PC-3 (cell line): ENCODE results near the gene GALNT15. TPM values are rescaled to one million over a fixed set of nuclear protein-coding genes. Genes with fewer than 3 reads are reported as not detected.

Experiments used
- ATAC-seq: fragments of 200-7000 bp; cut with Tn5 transposase; 2 replicates; pipeline ENCODE4 v1.9.1; 2020; ENCODE audit warnings: mild to moderate bottlenecking, moderate library complexity
- BruUV-seq: library from RNA; stranded (reverse); fragments of 400-500 nt; replicated peaks from 2 replicates; lab custom pipeline; 2021; lab: Mats Ljungman, UMichigan
- CTCF ChIA-PET: fragments of 300-600 bp; sonication (Branson Sonifier 250); formaldehyde crosslinking; loops from one replicate; lab custom pipeline; 2022; ENCODE audit warnings: antibody characterized with exemption; lab: Charles Lee
- POLR2A ChIA-PET: fragments of 300-600 bp; sonication (Branson Sonifier 250); formaldehyde crosslinking; loops from one replicate; lab custom pipeline; 2022; ENCODE audit warnings: antibody characterized with exemption; ENCODE audit not compliant: unreplicated experiment; lab: Charles Lee
- DNase-seq: peaks from one replicate; pipeline ENCODE4 v3.0.0-alpha.2; 2015
- H2AFZ ChIP-seq: fragments of 300-600 bp; sonication (generic); 2 replicates; pipeline ENCODE4 v1.6.0; 2016; ENCODE audit warnings: antibody characterized with exemption, low read length
- H3F3A ChIP-seq: fragments of 300-600 bp; sonication (generic); one replicate; pipeline ENCODE4 v1.6.0; 2017; ENCODE audit warnings: antibody characterized with exemption, low read length, control low read depth, mild to moderate bottlenecking; ENCODE audit not compliant: unreplicated experiment
- H3K27ac ChIP-seq: fragments of 300-600 bp; sonication (generic); 2 replicates; pipeline ENCODE4 v1.5.1; 2016; ENCODE audit warnings: mild to moderate bottlenecking, low read length
- H3K27me3 ChIP-seq: fragments of 300-600 bp; sonication (generic); 2 replicates; pipeline ENCODE4 v1.6.1; 2016; ENCODE audit warnings: low read length, mixed read lengths
- H3K36me3 ChIP-seq: fragments of 300-600 bp; sonication (generic); 2 replicates; pipeline ENCODE4 v1.6.1; 2016; ENCODE audit warnings: low read depth, mixed run types, low read length, mixed read lengths
- H3K4me1 ChIP-seq: fragments of 300-600 bp; sonication (generic); 2 replicates; pipeline ENCODE4 v1.5.1; 2016; ENCODE audit warnings: low read length; ENCODE audit not compliant: insufficient read depth
- H3K4me2 ChIP-seq: fragments of 300-600 bp; sonication (generic); 2 replicates; pipeline ENCODE4 v1.6.0; 2016; ENCODE audit warnings: low read length
- H3K4me3 ChIP-seq: fragments of 300-600 bp; sonication (generic); 2 replicates; pipeline ENCODE4 v1.5.1; 2016; ENCODE audit warnings: mild to moderate bottlenecking, low read length, mixed read lengths
- H3K79me2 ChIP-seq: fragments of 300-600 bp; sonication (generic); 2 replicates; pipeline ENCODE4 v1.6.1; 2017; ENCODE audit warnings: low read length, mixed read lengths
- H3K9ac ChIP-seq: fragments of 300-600 bp; sonication (generic); 2 replicates; pipeline ENCODE4 v1.6.0; 2016; ENCODE audit warnings: mild to moderate bottlenecking, low read length
- H3K9me2 ChIP-seq: fragments of 300-600 bp; sonication (generic); replicated peaks from 2 replicates; pipeline ENCODE4 v1.6.1; 2016; ENCODE audit warnings: mixed run types, low read length, mixed read lengths
- H3K9me3 ChIP-seq: fragments of 300-600 bp; sonication (generic); 2 replicates; pipeline ENCODE4 v1.6.1; 2016; ENCODE audit warnings: low read length, mixed read lengths
- H4K20me1 ChIP-seq: fragments of 300-600 bp; sonication (generic); 2 replicates; pipeline ENCODE4 v1.6.1; 2016; ENCODE audit warnings: low read length, mixed read lengths
- EZH2 ChIP-seq: fragments of 300-600 bp; sonication (generic); IDR thresholded peaks from one replicate; pipeline ENCODE4 v1.6.1; 2017; ENCODE audit warnings: antibody characterized with exemption, mild to moderate bottlenecking, low read length; ENCODE audit not compliant: unreplicated experiment
- EZH2phosphoT487 ChIP-seq: fragments of 300-600 bp; sonication (generic); IDR thresholded peaks from 2 replicates; pipeline ENCODE4 v1.6.1; 2018; ENCODE audit warnings: mild to moderate bottlenecking, antibody characterized with exemption, low read length, borderline replicate concordance
- intact Hi-C: fragments of 100-400 bp; cut with micrococcal nuclease; formaldehyde crosslinking; loops from 2 replicates; pipeline ENCODE4 v1.9.0; 2023
- total RNA-seq: library from RNA; depleted of rRNA; stranded (reverse); fragments of >200 nt; gene quantifications from 2 replicates; pipeline ENCODE4 v1.2.3, GENCODE V29; 2014
- TF ChIP-seq, protein P1 (sequence below): fragments of 300-600 bp; sonication (generic); conservative IDR thresholded peaks from 2 replicates; pipeline ENCODE4 v1.5.1; 2017; ENCODE audit warnings: antibody characterized with exemption, low read depth, mild to moderate bottlenecking, low read length

Gene GALNT15
- total RNA-seq, 1 experiment from 2014 or later: not detected

DNA sequence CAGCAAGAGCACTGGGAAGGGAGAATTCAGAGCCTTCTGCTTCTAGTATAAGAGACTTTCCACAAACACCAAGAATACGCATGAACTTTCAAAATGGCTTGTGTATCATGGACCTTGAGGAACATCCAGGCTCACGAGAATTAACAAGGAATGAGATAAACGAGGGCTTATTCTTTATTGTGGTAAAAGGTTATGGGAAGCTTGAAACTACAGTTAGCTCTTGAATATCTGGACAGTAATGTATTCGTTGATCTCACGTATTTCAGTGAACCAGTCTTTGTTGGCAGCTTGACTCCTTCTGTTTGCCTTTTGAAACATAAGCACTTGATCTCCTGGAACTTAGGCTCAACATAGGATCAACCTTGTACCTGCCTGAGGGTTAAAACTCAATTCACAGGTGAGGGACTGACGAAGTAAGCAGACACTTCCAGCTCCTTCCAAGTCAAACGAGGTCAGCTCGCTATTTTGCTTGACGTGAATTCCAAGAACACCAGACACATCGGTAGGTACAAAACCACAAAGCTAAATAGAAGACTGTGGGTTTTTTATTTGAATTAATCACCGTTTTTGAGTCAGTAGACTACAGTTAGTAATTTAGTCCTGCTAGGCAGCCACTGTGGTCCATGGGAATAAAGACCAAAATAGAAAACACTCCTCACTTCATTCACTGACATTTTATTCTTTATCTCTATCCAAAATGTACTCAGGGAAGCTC lies 30.8 kb downstream of the GALNT15 start:
- no peaks in the 10 kb centered on the region for H3K9me2 ChIP-seq
- peak overlapping the region; percentile 94 for H3K27ac ChIP-seq
- no peaks in the 10 kb centered on the region for H3K9me3 ChIP-seq
- no peak overlapping the region for H2AFZ ChIP-seq
- no TSS peak for BruUV-seq
- H4K20me1 ChIP-seq: no peaks in the 10 kb centered on the region
- H3K27me3 ChIP-seq: no peaks in the 10 kb centered on the region
- peak overlapping the region; percentile 58 for H3K4me2 ChIP-seq
- H3K4me1 ChIP-seq: peaks cover 48% of the 10 kb centered on the region
- H3F3A ChIP-seq: no peaks in the 10 kb centered on the region
- CTCF ChIA-PET: no interaction called here
- peak overlapping the region; percentile 61 for H3K9ac ChIP-seq
- peak overlapping the region; percentile 1; the same call in 1 of the 2 replicates for H3K4me3 ChIP-seq
- intact Hi-C loops: loop anchor here (2.0 kb wide), 1 partner anchor 41 kb away; no protein-coding TSS in a partner anchor
- TF ChIP-seq EZH2: no peak
- TF ChIP-seq EZH2phosphoT487: no peak
- TF ChIP-seq, protein P1, sequence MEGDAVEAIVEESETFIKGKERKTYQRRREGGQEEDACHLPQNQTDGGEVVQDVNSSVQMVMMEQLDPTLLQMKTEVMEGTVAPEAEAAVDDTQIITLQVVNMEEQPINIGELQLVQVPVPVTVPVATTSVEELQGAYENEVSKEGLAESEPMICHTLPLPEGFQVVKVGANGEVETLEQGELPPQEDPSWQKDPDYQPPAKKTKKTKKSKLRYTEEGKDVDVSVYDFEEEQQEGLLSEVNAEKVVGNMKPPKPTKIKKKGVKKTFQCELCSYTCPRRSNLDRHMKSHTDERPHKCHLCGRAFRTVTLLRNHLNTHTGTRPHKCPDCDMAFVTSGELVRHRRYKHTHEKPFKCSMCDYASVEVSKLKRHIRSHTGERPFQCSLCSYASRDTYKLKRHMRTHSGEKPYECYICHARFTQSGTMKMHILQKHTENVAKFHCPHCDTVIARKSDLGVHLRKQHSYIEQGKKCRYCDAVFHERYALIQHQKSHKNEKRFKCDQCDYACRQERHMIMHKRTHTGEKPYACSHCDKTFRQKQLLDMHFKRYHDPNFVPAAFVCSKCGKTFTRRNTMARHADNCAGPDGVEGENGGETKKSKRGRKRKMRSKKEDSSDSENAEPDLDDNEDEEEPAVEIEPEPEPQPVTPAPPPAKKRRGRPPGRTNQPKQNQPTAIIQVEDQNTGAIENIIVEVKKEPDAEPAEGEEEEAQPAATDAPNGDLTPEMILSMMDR: no peak
- POLR2A ChIA-PET: interaction anchor here (0.6 kb wide), 2 partner anchors 59 to 63 kb away, joined by 3 read pairs; partner anchors contain the start of gene DPH3
- ATAC-seq (peak; percentile 80), DNase-seq (peak; percentile 97)
- H3K79me2 ChIP-seq: no peaks in the 10 kb centered on the region
- H3K36me3 ChIP-seq: no peaks in the 10 kb centered on the region

DNA sequence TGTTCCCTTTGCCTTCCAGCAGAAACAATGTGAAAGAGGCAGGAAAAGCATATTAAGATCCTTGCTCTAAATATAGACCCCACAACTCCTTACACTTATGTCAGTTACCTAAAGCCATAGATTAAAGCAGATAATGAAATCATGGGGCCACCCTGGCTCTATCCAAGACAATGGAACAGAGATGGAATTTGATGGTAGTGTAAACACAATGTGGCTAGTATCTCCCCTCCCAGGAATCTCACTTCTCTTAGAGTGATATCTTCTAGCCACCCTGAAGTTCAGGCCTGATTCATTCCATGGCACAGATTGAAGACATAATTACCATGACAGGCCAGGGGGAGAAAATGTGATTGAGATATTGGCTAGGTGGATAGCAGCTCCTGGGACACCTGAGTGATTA lies 32.6 kb downstream of the GALNT15 start:
- CTCF ChIA-PET: no interaction called here
- intact Hi-C loops: no loop called here
- BruUV-seq: no TSS peak

More for the DNA sequence above, 32.6 kb downstream of the GALNT15 start:
- H3K27me3 ChIP-seq: no peaks in the 10 kb centered on the region
- ATAC-seq: no peak
- H3F3A ChIP-seq: no peaks in the 10 kb centered on the region
- H3K4me1 ChIP-seq: peaks cover 36% of the 10 kb centered on the region
- H4K20me1 ChIP-seq: no peaks in the 10 kb centered on the region
- TF ChIP-seq, protein P1: no peak
- TF ChIP-seq EZH2 (no peak), EZH2phosphoT487 (no peak)
- H3K4me2 ChIP-seq: no peak overlapping the region
- H3K9me3 ChIP-seq: no peaks in the 10 kb centered on the region
- no peak for DNase-seq
- no peak overlapping the region for H3K27ac ChIP-seq
- H3K9ac ChIP-seq: no peak overlapping the region
- H2AFZ ChIP-seq: no peak overlapping the region
- no peaks in the 10 kb centered on the region for H3K79me2 ChIP-seq
- no peaks in the 10 kb centered on the region for H3K9me2 ChIP-seq
- no peak overlapping the region for H3K4me3 ChIP-seq
- POLR2A ChIA-PET: no interaction called here
- H3K36me3 ChIP-seq: no peaks in the 10 kb centered on the region
